ENCODE data around the gene ZIC4. TPM values are rescaled to one million over a fixed set of nuclear protein-coding genes. Genes with fewer than 3 reads are reported as not detected.

ZIC4 gene
- total and polyA plus RNA-seq, 9 of the 15 experiments (the other 6 are each of a cell fraction or from before 2014, with no cell fraction given) = not detected

DNA sequence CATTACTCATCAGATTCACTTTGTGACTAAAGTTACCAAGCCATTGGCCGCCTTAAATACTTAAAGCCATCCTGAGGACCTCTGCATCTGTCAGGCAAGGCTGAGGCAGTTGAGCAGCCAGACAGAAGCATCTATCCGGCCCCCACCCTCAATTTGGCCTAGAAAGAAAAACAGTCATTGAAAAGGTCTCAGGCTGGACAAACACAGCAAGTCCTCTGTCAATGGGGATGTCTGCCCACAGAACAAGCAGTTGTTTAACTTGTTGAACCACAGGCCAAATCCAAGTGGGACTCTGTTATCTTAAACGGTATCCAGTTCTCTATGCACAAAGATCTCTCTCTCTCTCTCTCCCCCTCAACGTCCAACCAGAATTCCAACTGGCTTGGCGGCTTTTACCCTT is 2.8 kb downstream of the ZIC4 start:
- ATAC-seq (no peak), DNase-seq (ENCODE audit: extremely low read depth in 1 of 4, low spot score in 3 of 4) (no peak), FAIRE-seq (no peak)
- Histone ChIP-seq H3K9me3 (replicated peaks; ENCODE audit: control insufficient read depth, insufficient read depth, low read depth, low read length) (no peaks in the 10 kb centered on the region), H2AFZ (ENCODE audit: low read depth, low read length) (no peak overlapping the region), H3K4me3 (no peak overlapping the region), H3K36me3 (ENCODE audit: control insufficient read depth, insufficient read depth, low read length) (no peaks in the 10 kb centered on the region), H3K9ac (ENCODE audit: insufficient read depth in 1 of 2, low read depth in 2 of 2, low read length in 2 of 2) (no peak overlapping the region), H4K20me1 (replicated peaks; ENCODE audit: control insufficient read depth, insufficient read depth, low read length) (no peaks in the 10 kb centered on the region), H3K4me2 (ENCODE audit: insufficient read depth, low read length) (no peak overlapping the region), H3K9me1 (ENCODE audit: control insufficient read depth, insufficient read depth, low read length) (no peaks in the 10 kb centered on the region), H3K79me2 (ENCODE audit: control insufficient read depth, insufficient read depth, low read length) (no peaks in the 10 kb centered on the region), H3K27me3 (ENCODE audit: control insufficient read depth in 2 of 2, insufficient read depth in 2 of 2, low read length in 2 of 2) (peaks cover 3 to 29% of the 10 kb centered on the region in 2 experiments; a peak in 3 of 5 replicates), H3K27ac (ENCODE audit: extremely low read depth, low read depth, low read length) (no peak overlapping the region), H3K4me1 (replicated peaks in 1 of 2; ENCODE audit: control insufficient read depth in 2 of 2, insufficient read depth in 2 of 2, low read length in 2 of 2) (no peaks in the 10 kb centered on the region)
- WGBS (ENCODE audit: insufficient coverage, low coverage, missing lambda C conversion rate) = 0% methylated on average over 3 of the region's 5 CpGs
- intact Hi-C loops (cut with micrococcal nuclease) (no loop called here), in situ Hi-C loops (cut with MboI) (no loop called here)
- TF ChIP-seq RFX7 (CRISPR knock-in tag; IDR thresholded peaks at IDR 0.05) = no peak
- TF ChIP-seq U2AF2 (optimal IDR thresholded peaks at IDR 0.05; ENCODE audit: low read depth, low read length) = no peak
- no peak for TF ChIP-seq ZNF354B (CRISPR knock-in tag; IDR thresholded peaks at IDR 0.05)
- TF ChIP-seq RBM22 (IDR thresholded peaks at IDR 0.05; ENCODE audit: low read depth, low read length, poor library complexity, severe bottlenecking) = no peak
- no peak for TF ChIP-seq PPARD (CRISPR knock-in tag; IDR thresholded peaks at IDR 0.05)
- no peak for TF ChIP-seq ZNF134 (CRISPR knock-in tag; conservative IDR thresholded peaks at IDR 0.05)
- TF ChIP-seq TARDBP (IDR thresholded peaks at IDR 0.05) = no peak
- no peak for TF ChIP-seq RHOXF2B (CRISPR knock-in tag; conservative IDR thresholded peaks at IDR 0.05)
- TF ChIP-seq XRCC3 (IDR thresholded peaks at IDR 0.05) = no peak
- TF ChIP-seq CHCHD3 (CRISPR knock-in tag; IDR thresholded peaks at IDR 0.05) = no peak
- TF ChIP-seq HMGN3 (IDR thresholded peaks at IDR 0.05; ENCODE audit: borderline replicate concordance, extremely low read depth, insufficient read length, low read depth, low read length) = no peak
- no peak for TF ChIP-seq BDP1 (IDR thresholded peaks at IDR 0.05; ENCODE audit: insufficient read depth, insufficient read length)
- TF ChIP-seq STAT5B (CRISPR knock-in tag; IDR thresholded peaks at IDR 0.05) = no peak
- TF ChIP-seq TRIM24 (IDR thresholded peaks at IDR 0.05) = no peak
- TF ChIP-seq STAT5A (IDR thresholded peaks at IDR 0.05; ENCODE audit: borderline replicate concordance, low read length) = no peak
- no peak for TF ChIP-seq SLC30A9 (CRISPR knock-in tag; IDR thresholded peaks at IDR 0.05)
- POLR2A ChIA-PET = no interaction called here
- CTCF ChIA-PET (ENCODE audit: low intra/inter-chr PET ratio) = no interaction called here
- BruUV-seq (replicated peaks) = no TSS peak

Data from K562 (cell line).